ENCODE measurements around the gene ALK.

DNA sequence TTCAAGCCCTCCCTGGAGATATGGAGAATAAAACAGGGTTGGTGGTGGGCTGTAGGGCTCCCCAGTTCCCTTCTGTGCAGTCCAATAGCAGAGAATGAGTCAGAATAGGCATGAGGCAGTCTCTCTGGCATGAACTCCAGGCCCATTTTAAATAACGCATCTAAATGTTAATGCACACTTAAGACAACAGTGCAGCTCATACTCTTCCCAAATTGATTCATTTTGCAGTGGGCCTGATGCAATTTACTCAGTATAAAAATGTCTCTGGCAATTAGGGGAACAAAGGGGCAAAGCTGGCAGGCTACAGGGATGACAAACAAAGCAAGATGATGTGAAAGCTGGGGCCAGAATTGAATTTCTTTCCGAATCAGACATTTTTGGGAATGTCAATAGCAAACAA lies 403.4 kb downstream of the ALK start:
- TF ChIP-seq CTCF (IDR thresholded peaks at IDR 0.05): no peak
- no peak for TF ChIP-seq POLR2A (IDR thresholded peaks at IDR 0.05)

Data from Peyer's patch (tissue), 4 donors.